BLaER1 treated with 17β-estradiol and CSF1 and Interleukin-3, amounts not matched to agents 10 nM and 100 nM (cell line): ENCODE results near the gene SAYSD1.
"Not testable (repeated sequence)": the region's sequence is repeated elsewhere in the genome, so short reads cannot be mapped to it uniquely, and the experiment has no call there.

ENCODE experiments used
- H3K27ac ChIP-seq, 11 experiments: shearing (Covaris generic); formaldehyde crosslinking; 2 replicates each; pipeline ENCODE4 v1.8.1; 2022
- H3K27me3 ChIP-seq, 11 experiments: shearing (Covaris generic); formaldehyde crosslinking; 2 replicates each; pipeline ENCODE4 v1.8.1; 2022
- H3K36me3 ChIP-seq, 11 experiments: shearing (Covaris generic); formaldehyde crosslinking; 2 replicates each; pipeline ENCODE4 v1.8.1; 2022
- H3K4me1 ChIP-seq, 10 experiments: shearing (Covaris generic); formaldehyde crosslinking; 2 replicates each; pipeline ENCODE4 v1.8.1; 2022
- H3K4me2 ChIP-seq, 11 experiments: shearing (Covaris generic); formaldehyde crosslinking; 2 replicates each; pipeline ENCODE4 v1.8.1; 2022
- H3K4me3 ChIP-seq, 10 experiments: shearing (Covaris generic); formaldehyde crosslinking; 2 replicates each; pipeline ENCODE4 v1.8.1; 2022
- H3K9ac ChIP-seq, 11 experiments: shearing (Covaris generic); formaldehyde crosslinking; 2 replicates each; pipeline ENCODE4 v1.8.1; 2022
- H3K9me3 ChIP-seq, 11 experiments: shearing (Covaris generic); formaldehyde crosslinking; replicated peaks in 1 of 11; 2 replicates each; pipeline ENCODE4 v1.8.1; 2022
- H4K20me1 ChIP-seq, 11 experiments: shearing (Covaris generic); formaldehyde crosslinking; 2 replicates each; pipeline ENCODE4 v1.8.1; 2022
- Cebpa-rat ChIP-seq, 11 experiments: shearing (Covaris generic); IDR thresholded peaks; 2 replicates each; pipeline ENCODE4 v1.8.1; 2022

The SAYSD1 gene

DNA sequence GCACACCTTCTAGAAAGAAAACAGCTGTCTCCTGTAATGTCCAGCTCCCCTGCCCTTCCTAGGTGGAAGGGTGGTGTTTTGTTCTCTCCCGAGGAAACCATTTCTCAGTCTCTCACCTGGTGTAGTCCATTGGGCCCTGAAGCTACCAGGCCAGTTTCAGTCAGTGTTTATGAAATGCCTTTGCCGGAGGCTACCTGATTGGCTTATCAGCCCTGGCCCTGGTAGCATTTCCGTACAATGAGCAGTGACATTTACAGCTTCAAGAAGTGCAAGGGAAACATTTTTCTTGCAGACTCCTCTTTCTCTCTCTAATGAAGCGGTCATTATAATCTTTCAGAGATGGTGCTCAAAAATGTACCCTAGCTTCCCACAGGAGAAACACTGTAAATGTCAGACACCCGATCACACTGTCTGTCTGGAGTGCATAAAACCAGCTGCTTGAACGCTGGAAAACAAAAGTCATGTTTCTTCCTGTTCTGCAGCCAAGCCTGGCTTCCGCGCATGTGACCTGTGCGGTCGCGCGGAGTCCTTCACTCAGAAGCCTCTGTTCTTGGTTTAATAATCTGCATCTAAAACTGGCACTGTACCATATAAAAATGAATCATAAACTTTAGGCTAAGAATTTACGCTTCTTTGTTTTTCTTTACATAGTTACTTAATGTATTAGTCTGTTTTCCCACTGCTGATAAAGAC, 28.4 kb upstream of the SAYSD1 start:
- no peak overlapping the region for H3K27ac ChIP-seq
- H4K20me1 ChIP-seq: no peaks in the 10 kb centered on the region

DNA sequence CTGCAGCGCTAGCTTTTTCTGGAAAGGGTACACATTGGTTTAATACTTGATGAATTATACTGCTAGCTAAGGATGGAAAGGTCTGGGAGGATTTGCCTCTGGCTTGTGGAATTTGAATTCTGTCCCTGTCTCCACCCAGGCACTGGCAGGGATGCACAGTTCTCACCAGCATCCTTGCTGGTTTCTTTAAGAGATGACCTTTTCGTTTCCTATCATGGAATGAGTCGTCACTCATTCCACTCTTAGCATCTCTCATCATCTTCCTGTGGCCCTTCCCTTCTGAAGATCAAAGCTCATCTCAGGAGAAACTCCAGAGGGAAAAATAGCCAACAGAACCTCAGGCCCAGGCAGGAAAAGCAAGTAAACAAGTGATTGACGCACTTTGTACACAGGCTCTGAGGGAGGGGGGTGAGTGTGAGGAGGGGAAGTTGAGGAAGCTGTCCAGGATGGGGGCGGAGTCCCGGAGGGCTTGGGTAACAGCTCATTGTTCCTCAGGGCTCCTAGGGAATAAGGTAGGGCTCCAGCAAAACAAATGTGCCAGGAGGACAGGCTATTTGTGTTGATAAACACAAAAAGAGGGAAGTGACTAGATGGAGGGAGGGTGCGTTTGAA, 25.7 kb upstream of the SAYSD1 start:
- Histone ChIP-seq H3K9ac (no peak overlapping the region), H3K4me1 (no peaks in the 10 kb centered on the region; a peak in 1 of 20 replicates), H3K4me2 (no peak overlapping the region), H3K27ac (no peak overlapping the region), H3K4me3 (no peak overlapping the region), H3K36me3 (no peaks in the 10 kb centered on the region), H3K9me3 (peaks cover 0 to 28% (median 11%) of the 10 kb centered on the region in 11 experiments; a peak in 17 of 22 replicates), H3K27me3 (no peaks in the 10 kb centered on the region), H4K20me1 (no peaks in the 10 kb centered on the region)
- no peak for TF ChIP-seq Cebpa-rat (IDR thresholded peaks at IDR 0.05)

More for the DNA sequence above, 28.4 kb upstream of the SAYSD1 start:
- peaks cover 0 to 21% (median 10%) of the 10 kb centered on the region in 11 experiments; a peak in 16 of 22 replicates for H3K9me3 ChIP-seq
- TF ChIP-seq Cebpa-rat (IDR thresholded peaks at IDR 0.05): no peak
- no peaks in the 10 kb centered on the region for H3K36me3 ChIP-seq
- H3K9ac ChIP-seq: no peak overlapping the region
- H3K4me1 ChIP-seq: no peaks in the 10 kb centered on the region; a peak in 1 of 20 replicates
- no peak overlapping the region for H3K4me3 ChIP-seq
- no peaks in the 10 kb centered on the region for H3K27me3 ChIP-seq
- H3K4me2 ChIP-seq: no peak overlapping the region

- H3K27ac ChIP-seq: no peak overlapping the region
- H3K27me3 ChIP-seq: no peaks in the 10 kb centered on the region
- no peaks in the 10 kb centered on the region; a peak in 1 of 20 replicates for H3K4me1 ChIP-seq
- H3K4me2 ChIP-seq: no peak overlapping the region
- no peak overlapping the region for H3K9ac ChIP-seq
- no peak overlapping the region for H3K4me3 ChIP-seq
- TF ChIP-seq Cebpa-rat (IDR thresholded peaks at IDR 0.05): no peak
- H3K36me3 ChIP-seq: no peaks in the 10 kb centered on the region
- H3K9me3 ChIP-seq: peaks cover 0 to 24% (median 14%) of the 10 kb centered on the region in 11 experiments; a peak in 15 of 22 replicates
- H4K20me1 ChIP-seq: no peaks in the 10 kb centered on the region
Observed at GRCh38 chr6:39137245-39137644, 22.3 kb upstream of the SAYSD1 start.

DNA sequence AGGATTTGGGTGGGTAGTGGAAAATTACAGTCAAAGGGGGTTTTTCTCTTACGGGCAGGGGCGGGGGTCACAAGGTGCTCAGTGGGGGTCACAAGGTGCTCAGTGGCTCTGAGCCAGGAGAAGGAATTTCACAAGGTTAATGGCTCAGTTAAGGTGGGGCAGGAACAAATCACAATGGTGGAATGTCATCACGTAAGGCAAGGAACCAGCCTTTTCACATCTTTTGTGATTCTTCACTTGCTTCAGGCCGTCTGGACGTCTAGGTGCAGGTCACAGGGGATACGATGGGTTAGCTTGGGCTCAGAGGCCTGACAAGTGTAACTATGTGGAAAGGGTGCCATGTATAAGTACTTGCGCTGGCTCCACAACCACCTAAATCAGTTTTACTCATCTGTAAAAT, 21.2 kb upstream of the SAYSD1 start:
- H4K20me1 ChIP-seq, H3K4me3 ChIP-seq, H3K9ac ChIP-seq, H3K4me1 ChIP-seq, H3K36me3 ChIP-seq, H3K4me2 ChIP-seq, H3K27me3 ChIP-seq, H3K27ac ChIP-seq: not testable (repeated sequence)
- peaks cover 0 to 24% (median 14%) of the 10 kb centered on the region in 11 experiments; a peak in 15 of 22 replicates for H3K9me3 ChIP-seq

DNA sequence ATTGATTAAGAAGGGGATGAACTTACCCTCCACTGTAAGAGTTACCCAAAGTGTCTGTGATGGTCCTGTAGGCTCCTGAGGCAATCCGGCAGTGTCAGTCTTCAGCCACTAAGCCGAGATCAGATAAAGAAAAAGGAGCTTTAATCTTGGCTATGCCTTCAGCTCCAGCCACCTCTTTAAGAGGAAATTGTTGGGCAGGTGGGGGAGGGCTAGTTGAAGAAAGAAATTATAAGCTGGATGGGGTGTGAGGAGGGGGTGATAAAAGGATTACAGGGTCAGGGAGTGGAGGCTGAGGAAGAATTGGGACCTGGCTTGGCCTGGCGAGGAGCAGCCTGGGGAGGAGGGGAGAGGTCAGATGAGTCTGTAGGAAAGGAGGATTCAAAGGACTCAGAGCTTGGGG, 19.8 kb upstream of the SAYSD1 start:
- H3K4me3 ChIP-seq, H3K4me2 ChIP-seq, H3K9ac ChIP-seq, H4K20me1 ChIP-seq, H3K4me1 ChIP-seq, H3K27me3 ChIP-seq, H3K27ac ChIP-seq, H3K36me3 ChIP-seq: not testable (repeated sequence)
- H3K9me3 ChIP-seq: peaks cover 0 to 24% (median 14%) of the 10 kb centered on the region in 11 experiments; a peak in 15 of 22 replicates

- H3K4me1 ChIP-seq: no peaks in the 10 kb centered on the region
- no peak overlapping the region for H3K9ac ChIP-seq
- H3K36me3 ChIP-seq: no peaks in the 10 kb centered on the region
- H3K4me3 ChIP-seq: no peak overlapping the region
- no peaks in the 10 kb centered on the region for H3K27me3 ChIP-seq
- no peak overlapping the region for H3K4me2 ChIP-seq
- peaks cover 0 to 14% (median 8%) of the 10 kb centered on the region in 11 experiments; a peak in 11 of 22 replicates for H3K9me3 ChIP-seq
- no peak for TF ChIP-seq Cebpa-rat (IDR thresholded peaks at IDR 0.05)
- no peaks in the 10 kb centered on the region for H4K20me1 ChIP-seq
- H3K27ac ChIP-seq: no peak overlapping the region
Observed at GRCh38 chr6:39130691-39131090, 15.7 kb upstream of the SAYSD1 start.

DNA sequence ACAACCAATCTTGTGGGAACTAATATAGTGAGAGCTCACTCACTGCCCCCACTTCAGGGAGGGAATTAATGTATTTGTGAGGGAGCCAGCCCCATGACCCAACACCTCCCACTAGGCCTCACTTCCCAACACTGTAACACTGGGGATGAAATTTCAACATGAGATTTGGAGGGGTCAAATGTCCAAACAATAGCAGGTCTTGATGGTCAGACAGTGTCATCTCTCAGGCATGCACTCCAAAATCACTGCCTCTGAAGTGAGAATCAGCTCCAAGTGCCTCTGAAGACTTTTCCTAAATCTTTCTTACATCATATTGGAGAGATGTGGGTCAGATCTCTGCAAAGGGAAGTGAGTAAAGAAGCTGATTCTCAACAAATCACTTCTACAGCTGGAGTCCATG, 13.8 kb upstream of the SAYSD1 start:
- H4K20me1 ChIP-seq: no peaks in the 10 kb centered on the region
- H3K36me3 ChIP-seq: no peaks in the 10 kb centered on the region
- H3K4me1 ChIP-seq: no peaks in the 10 kb centered on the region
- H3K4me2 ChIP-seq: no peak overlapping the region
- no peak overlapping the region for H3K9ac ChIP-seq
- TF ChIP-seq Cebpa-rat (IDR thresholded peaks at IDR 0.05): no peak
- no peak overlapping the region for H3K27ac ChIP-seq
- no peak overlapping the region for H3K4me3 ChIP-seq
- H3K27me3 ChIP-seq: no peaks in the 10 kb centered on the region
- H3K9me3 ChIP-seq: peaks cover 0 to 13% (median 8%) of the 10 kb centered on the region in 11 experiments; a peak in 11 of 22 replicates

DNA sequence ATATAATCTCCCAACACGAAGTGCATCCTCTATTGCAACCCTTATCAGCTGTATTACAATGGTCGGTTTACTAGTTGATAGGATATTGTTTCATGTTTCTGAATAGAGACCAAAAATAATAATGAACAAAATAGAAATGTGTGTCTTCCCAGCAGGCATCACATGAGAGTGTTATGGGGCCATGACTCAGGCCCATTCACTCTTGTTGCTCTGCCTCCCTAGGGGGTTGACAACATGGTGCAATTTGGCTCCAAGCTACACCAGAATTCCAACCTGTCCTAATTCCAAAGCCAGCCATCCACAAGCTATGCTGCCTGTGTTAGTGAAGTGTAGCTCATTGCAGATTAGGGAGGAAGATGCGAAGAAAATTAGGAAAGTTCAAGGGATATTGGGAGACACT, 13.1 kb upstream of the SAYSD1 start:
- H3K9me3 ChIP-seq: peaks cover 0 to 5% (median under 1%) of the 10 kb centered on the region in 11 experiments; a peak in 9 of 22 replicates
- no peak overlapping the region for H3K4me2 ChIP-seq
- H3K36me3 ChIP-seq: no peaks in the 10 kb centered on the region
- H4K20me1 ChIP-seq: no peaks in the 10 kb centered on the region
- H3K27me3 ChIP-seq: no peaks in the 10 kb centered on the region
- H3K9ac ChIP-seq: no peak overlapping the region
- TF ChIP-seq Cebpa-rat (IDR thresholded peaks at IDR 0.05): no peak
- H3K4me1 ChIP-seq: no peaks in the 10 kb centered on the region
- no peak overlapping the region for H3K27ac ChIP-seq
- H3K4me3 ChIP-seq: no peak overlapping the region

DNA sequence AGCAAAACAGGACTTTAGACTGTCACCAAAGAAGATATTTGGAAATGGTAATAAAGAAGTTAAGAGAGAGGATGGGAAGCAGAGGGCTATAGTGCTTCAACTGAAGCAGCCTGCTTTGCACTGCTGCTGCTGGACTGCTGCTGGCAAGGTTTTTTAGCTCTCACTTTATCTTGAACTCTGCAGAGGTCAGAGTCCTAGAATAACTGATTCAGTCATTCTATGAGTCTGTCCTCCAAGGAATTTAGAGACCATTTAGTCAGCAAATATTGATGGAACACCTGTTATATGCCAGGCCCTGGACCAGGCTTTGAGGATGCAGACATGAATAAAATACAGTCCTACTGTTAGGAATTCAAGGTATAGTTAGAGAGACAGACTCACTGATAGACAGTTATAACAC, 9.1 kb upstream of the SAYSD1 start:
- H3K9ac ChIP-seq: no peak overlapping the region

DNA sequence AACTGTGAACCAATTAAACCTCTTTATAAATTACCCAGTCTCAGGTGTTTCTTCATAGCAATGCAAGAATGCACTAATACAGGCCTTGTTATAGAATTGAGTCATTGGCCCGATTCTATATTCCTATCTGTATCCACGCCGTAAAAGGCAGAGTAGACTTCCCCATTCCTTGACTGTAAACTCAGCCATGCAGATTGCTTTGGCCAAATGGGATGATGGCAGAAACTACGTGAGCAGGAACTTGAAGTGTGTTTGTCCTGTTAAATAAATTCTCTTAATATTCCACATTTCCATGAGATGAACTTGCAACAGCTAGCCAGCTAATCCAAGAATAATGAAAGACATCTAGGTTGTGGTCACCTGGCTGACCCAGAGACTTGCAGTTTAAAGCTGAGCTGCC, 3.9 kb upstream of the SAYSD1 start:
- no peaks in the 10 kb centered on the region for H3K27me3 ChIP-seq
- no peak for TF ChIP-seq Cebpa-rat (IDR thresholded peaks at IDR 0.05)
- H3K27ac ChIP-seq: no peak overlapping the region
- no peak overlapping the region for H3K4me2 ChIP-seq
- no peak overlapping the region for H3K9ac ChIP-seq
- H3K4me3 ChIP-seq: no peak overlapping the region
- no peaks in the 10 kb centered on the region; a peak in 1 of 22 replicates for H3K9me3 ChIP-seq
- H3K36me3 ChIP-seq: no peaks in the 10 kb centered on the region
- H3K4me1 ChIP-seq: peaks cover 4 to 14% (median 11%) of the 10 kb centered on the region in 10 experiments
- H4K20me1 ChIP-seq: no peaks in the 10 kb centered on the region

More for the DNA sequence above, 9.1 kb upstream of the SAYSD1 start:
- no peak overlapping the region for H3K4me2 ChIP-seq
- H3K4me3 ChIP-seq: no peak overlapping the region
- TF ChIP-seq Cebpa-rat (IDR thresholded peaks at IDR 0.05): no peak
- no peak overlapping the region for H3K27ac ChIP-seq
- no peaks in the 10 kb centered on the region for H4K20me1 ChIP-seq
- H3K27me3 ChIP-seq: no peaks in the 10 kb centered on the region
- H3K36me3 ChIP-seq: no peaks in the 10 kb centered on the region
- no peaks in the 10 kb centered on the region for H3K4me1 ChIP-seq
- H3K9me3 ChIP-seq: no peaks in the 10 kb centered on the region; a peak in 1 of 22 replicates
